ENCODE results near the gene NPC1L1.

NPC1L1 gene

GRCh38 chr7:44580945-44581878, 40.1 kb upstream of the NPC1L1 start:
- DNase-seq (ENCODE audit: low spot score), result peak; percentile 61
- TF ChIP-seq CTCF (IDR thresholded peaks at IDR 0.05; ENCODE audit: borderline replicate concordance, control extremely low read depth, extremely low read depth, insufficient read depth, missing control alignments), result no peak
- in situ Hi-C loops (cut with MboI; ENCODE audit: low sequenced_read_pairs, unreplicated experiment), result loop anchor here (10.0 to 25.0 kb wide), 2 partner anchors 181 to 554 kb away; no protein-coding TSS in a partner anchor

GRCh38 chr7:44576228-44576627, 35.1 kb upstream of the NPC1L1 start:
- in situ Hi-C loops (cut with MboI; ENCODE audit: low sequenced_read_pairs, unreplicated experiment), result loop anchor here (25.0 kb wide), 1 partner anchor 186 kb away; no protein-coding TSS in a partner anchor
- TF ChIP-seq CTCF (IDR thresholded peaks at IDR 0.05; ENCODE audit: borderline replicate concordance, control extremely low read depth, extremely low read depth, insufficient read depth, missing control alignments), result no peak

GRCh38 chr7:44575054-44575453, 33.9 kb upstream of the NPC1L1 start:
- DNase-seq (ENCODE audit: low spot score), result peak; percentile 6
- in situ Hi-C loops (cut with MboI; ENCODE audit: low sequenced_read_pairs, unreplicated experiment), result loop anchor here (25.0 kb wide), 1 partner anchor 187 kb away; no protein-coding TSS in a partner anchor

More at GRCh38 chr7:44576228-44576627, 35.1 kb upstream of the NPC1L1 start:
- DNase-seq (ENCODE audit: low spot score), result no peak

GRCh38 chr7:44574287-44574872, 33.2 kb upstream of the NPC1L1 start:
- no peak for TF ChIP-seq CTCF (IDR thresholded peaks at IDR 0.05; ENCODE audit: borderline replicate concordance, control extremely low read depth, extremely low read depth, insufficient read depth, missing control alignments)
- no peak for DNase-seq (ENCODE audit: low spot score)
- in situ Hi-C loops (cut with MboI; ENCODE audit: low sequenced_read_pairs, unreplicated experiment), result no loop called here

More at GRCh38 chr7:44575054-44575453, 33.9 kb upstream of the NPC1L1 start:
- no peak for TF ChIP-seq CTCF (IDR thresholded peaks at IDR 0.05; ENCODE audit: borderline replicate concordance, control extremely low read depth, extremely low read depth, insufficient read depth, missing control alignments)

GRCh38 chr7:44573464-44574286, 32.5 kb upstream of the NPC1L1 start, which contains the start of gene DDX56:
Gene DDX56, minus strand, starts transcription at chr7:44573908. Its CDS starts 13 bp downstream, at chr7:44573895.
- DNase-seq (ENCODE audit: low spot score), result peak; percentile 97
- no peak for TF ChIP-seq CTCF (IDR thresholded peaks at IDR 0.05; ENCODE audit: borderline replicate concordance, control extremely low read depth, extremely low read depth, insufficient read depth, missing control alignments)
- in situ Hi-C loops (cut with MboI; ENCODE audit: low sequenced_read_pairs, unreplicated experiment), result no loop called here

GRCh38 chr7:44572771-44573170, 31.6 kb upstream of the NPC1L1 start:
- in situ Hi-C loops (cut with MboI; ENCODE audit: low sequenced_read_pairs, unreplicated experiment), result no loop called here
- DNase-seq (ENCODE audit: low spot score), result no peak
- no peak for TF ChIP-seq CTCF (IDR thresholded peaks at IDR 0.05; ENCODE audit: borderline replicate concordance, control extremely low read depth, extremely low read depth, insufficient read depth, missing control alignments)
